LNCAP (cell line): ENCODE measurements around the gene EMSY.

Experiments
- TF ChIP-seq, protein P1 (sequence below): fragments of 450-650 bp; IDR thresholded peaks from 2 replicates; pipeline ENCODE4 v1.5.1; 2017; ENCODE audit warnings: mild to moderate bottlenecking

Gene EMSY

DNA sequence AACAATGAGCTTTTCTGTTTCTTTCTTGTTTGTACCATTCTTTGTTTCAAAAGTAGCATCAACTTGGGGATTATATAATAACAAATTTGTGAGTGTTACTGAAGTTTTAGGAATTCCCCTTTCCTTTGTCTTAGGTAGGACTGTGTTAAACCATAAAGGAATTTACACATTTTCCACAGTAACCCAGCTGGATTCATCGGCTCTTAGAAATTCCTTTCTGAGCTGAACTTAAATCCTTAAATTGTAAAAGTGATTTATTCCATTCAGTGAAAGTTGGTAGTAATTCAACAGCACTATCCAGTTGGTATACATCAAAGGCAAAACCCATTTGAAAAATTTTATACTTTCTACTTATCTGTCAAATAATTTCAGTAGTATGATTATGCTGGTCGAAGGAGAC lies 11.8 kb downstream of the EMSY start:
- TF ChIP-seq, protein P1, sequence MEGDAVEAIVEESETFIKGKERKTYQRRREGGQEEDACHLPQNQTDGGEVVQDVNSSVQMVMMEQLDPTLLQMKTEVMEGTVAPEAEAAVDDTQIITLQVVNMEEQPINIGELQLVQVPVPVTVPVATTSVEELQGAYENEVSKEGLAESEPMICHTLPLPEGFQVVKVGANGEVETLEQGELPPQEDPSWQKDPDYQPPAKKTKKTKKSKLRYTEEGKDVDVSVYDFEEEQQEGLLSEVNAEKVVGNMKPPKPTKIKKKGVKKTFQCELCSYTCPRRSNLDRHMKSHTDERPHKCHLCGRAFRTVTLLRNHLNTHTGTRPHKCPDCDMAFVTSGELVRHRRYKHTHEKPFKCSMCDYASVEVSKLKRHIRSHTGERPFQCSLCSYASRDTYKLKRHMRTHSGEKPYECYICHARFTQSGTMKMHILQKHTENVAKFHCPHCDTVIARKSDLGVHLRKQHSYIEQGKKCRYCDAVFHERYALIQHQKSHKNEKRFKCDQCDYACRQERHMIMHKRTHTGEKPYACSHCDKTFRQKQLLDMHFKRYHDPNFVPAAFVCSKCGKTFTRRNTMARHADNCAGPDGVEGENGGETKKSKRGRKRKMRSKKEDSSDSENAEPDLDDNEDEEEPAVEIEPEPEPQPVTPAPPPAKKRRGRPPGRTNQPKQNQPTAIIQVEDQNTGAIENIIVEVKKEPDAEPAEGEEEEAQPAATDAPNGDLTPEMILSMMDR = no peak

DNA sequence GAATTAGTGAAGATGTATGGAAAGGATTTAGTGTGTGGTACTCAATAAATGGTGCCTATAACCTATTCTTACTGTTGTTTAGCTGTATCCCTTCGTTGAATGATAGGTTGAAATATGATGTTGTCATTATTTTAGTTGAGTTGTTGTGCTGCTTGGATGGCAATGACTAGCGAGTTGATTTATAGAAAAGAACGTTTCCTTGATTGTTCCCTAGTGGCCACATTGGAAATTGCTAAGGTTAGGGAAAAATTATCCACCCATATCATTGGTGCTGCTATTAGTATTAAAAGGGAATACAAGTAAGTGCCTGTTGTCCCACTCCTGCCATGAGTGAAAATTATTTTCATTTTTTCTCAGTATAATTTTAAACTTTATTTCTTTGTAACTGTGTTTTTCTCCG lies 14.5 kb downstream of the EMSY start:
- TF ChIP-seq, protein P1 = peak; percentile 44

DNA sequence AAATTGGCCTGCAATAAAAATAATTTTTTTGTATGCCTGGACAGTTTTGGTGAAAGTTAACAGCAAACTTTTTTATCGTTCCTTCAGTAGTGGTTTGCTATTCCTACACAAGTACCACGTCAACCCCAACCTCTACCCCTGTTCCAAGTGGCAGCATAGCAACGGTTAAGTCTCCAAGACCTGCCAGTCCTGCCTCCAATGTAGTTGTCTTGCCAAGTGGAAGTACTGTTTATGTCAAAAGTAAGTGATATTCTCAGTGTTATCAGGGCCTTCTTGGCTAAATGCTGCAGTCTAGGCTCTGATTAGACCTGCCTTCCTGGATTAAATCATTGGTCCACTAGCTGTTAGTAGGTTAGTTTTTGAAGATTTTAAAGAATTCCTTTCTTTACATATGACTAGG lies 15.0 kb downstream of the EMSY start:
- TF ChIP-seq, protein P1 = no peak

DNA sequence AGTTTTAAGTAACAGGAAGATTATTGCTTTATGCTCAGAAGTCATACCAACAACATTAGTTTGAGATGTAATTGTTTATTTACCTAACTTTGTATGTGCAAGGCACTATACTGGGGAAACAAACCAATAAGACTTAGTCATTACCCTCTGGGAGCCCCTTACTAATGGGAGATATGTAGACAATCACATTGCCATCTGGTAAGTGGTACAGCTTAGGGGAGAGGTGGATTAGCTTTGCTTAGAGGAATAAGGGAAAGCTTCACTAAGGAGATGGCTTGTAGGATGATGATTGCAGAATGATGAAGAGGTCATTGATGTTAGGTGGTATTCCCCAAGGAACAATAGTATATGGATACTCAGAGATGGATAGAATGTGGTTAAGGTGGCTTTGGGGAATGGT lies 17.5 kb downstream of the EMSY start:
- TF ChIP-seq, protein P1 = no peak

DNA sequence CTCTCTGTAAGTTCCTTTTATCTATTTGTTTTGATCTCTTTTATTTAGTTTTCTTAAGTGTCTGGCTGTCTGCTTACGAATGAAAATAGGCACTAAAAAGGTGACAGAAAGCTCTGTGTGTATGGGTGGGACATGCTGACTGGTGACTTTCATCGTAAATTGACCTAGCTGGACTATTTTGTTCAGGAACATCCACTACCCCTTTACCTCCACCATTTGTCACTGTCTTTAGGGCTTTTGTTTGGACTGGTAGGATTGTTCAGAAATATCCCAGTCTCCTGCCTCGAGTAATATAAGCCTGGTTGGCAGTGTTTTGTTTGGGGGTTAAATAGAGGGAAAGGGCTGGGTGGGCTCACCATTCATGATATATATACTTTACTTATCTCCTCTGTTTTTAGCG lies 20.9 kb downstream of the EMSY start:
- TF ChIP-seq, protein P1 = no peak

DNA sequence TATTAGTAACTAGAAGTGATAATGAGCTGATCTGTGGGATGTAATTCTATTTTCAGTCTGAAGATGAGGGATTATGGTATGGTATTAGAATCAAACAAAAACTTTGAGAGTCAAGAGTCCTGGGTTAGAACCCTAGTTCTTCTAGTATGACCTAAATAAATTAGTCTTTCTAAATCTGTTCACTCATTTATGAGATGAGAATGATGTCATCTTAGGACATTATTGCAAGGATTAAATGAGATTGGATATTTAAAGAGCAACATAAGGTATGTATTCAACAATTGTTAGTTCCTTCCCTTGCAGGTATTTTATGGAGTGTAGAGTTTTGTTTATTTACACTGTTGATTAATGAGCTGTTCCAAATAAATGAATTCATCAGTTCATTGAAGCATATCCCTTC lies 21.8 kb downstream of the EMSY start:
- TF ChIP-seq, protein P1 = no peak

DNA sequence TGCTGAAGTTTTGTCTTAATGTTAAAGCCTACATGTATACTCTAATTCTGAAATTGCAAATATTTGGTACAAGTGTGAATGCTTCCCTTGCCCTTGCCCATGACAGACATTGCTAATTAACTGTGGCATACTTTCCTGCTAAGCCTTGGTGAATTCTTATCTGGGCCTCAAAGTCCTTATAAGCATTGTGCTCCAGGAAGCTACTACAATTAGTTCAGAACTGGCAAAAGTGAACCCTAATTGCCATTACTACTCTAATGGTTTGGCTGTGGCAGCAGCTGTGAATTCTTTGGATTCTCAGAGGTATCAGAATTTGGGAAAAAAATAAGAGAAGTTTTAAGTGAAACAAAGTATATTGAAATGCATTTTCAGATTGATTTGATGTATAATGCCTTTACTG lies 24.3 kb downstream of the EMSY start:
- TF ChIP-seq, protein P1 = no peak

DNA sequence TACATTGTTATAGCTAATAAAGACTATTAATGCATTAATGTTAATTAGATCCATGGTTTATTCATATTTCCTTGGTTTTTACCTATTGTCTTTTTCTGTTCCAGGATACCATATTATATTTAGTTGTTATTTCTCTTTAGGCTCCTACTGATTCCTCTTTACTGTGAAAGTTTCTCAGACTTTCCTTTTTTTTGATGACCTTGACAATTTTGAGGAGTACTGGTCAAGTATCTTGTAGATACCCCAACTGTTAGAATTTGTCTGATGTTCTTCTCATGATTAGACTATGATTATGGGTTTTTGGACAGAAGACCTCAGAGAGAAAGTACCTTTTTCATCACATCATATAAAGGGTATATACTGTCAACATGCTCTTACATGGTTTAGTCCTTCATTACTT lies 26.6 kb downstream of the EMSY start:
- TF ChIP-seq, protein P1 = no peak
